ENCODE results near the gene POMGNT1.

Gene POMGNT1

DNA sequence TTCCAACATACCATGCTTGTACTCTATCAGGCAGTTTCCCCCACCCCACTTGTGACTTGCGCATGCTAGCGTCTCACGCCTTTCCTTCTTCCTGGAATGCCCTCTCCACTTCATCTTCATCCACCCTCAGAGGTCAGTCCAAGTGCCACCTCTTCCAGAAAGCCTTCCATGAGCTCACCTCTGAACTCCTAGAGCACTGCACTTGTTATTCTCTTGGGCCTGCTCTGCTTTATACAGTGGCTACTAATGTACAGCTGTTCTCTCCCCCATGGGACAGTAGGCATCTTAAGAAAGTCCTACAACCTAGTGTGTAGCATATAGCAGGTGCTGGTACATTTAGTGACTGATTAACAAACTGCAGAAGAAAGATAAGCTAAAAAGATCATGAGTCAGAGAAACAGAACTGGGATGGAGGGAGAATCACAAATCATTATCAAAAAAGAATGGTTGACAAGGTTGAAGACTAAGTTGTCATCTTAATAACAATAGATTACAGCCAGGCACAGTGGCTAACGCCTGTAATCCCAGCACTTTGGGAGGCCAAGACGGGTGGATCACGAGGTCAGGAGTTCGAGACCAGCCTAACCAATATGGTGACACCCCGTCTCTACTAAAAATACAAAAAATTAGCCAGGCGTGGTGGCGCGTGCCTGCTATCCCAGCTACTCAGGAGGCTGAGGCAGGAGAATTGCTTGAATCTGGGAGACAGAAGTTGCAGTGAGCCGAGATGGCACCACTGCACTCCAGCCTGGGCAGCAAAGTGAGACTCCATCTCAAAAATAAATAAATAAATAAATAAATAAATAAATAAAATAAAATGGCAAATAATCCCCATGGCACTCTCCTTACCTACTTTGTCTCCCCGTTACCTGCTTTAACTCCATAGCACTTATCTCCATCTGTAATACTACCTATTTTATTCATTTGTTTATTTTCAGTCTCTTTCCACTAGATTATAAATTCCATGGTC is 39.6 kb downstream of the POMGNT1 start:
- Mint-ChIP-seq H3K9me3 (no peaks in the 10 kb centered on the region), H3K4me1 (no peaks in the 10 kb centered on the region), H3K27me3 (no peaks in the 10 kb centered on the region), H3K4me3 (no peak overlapping the region), H3K27ac (no peak overlapping the region)
- ATAC-seq (no peak), DNase-seq (no peak)

DNA sequence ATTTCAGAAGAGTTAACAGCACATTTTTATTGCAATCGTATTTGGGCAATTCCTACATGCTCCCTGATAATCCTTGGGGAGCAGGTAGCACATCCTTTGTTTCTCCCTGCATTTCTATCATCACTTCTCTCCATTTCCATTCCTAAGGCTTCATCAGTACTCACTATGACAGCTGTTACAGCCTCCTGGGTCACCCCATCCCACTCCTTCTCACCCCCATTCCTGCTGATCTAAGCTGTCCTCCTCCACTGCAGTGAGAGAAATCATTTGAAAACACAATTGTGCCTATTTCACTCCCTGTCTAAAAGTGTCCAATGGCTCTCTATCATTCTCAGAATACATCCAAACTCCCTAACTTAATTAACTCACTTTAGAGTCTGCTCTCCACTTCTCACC is 40.3 kb downstream of the POMGNT1 start:
- no peak for DNase-seq
- Mint-ChIP-seq H3K4me3 (no peak overlapping the region), H3K9me3 (no peaks in the 10 kb centered on the region), H3K4me1 (no peaks in the 10 kb centered on the region), H3K27me3 (no peaks in the 10 kb centered on the region), H3K27ac (no peak overlapping the region)
- no peak for ATAC-seq

DNA sequence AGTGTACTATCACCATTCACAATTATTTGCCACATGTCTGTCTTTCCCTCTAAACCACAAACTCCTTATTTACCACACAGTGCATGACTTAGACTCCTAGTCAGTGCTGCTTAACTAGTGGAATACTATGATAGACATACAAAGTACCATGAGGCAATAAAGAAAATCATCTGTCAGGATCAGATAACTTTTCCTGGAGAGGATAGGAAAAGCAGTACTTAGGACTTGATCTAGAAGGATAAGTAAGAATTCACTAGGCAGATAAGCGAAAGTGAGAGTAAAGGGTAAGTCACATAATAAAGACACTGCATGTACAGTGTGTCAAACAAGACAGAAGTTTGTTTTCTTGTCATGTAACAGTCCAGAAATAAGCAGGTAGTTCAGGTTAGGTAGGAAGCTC is 44.5 kb downstream of the POMGNT1 start:
- Mint-ChIP-seq H3K27ac (no peak overlapping the region), H3K4me1 (no peaks in the 10 kb centered on the region), H3K4me3 (no peak overlapping the region), H3K9me3 (no peaks in the 10 kb centered on the region), H3K27me3 (no peaks in the 10 kb centered on the region)
- DNase-seq: no peak
- ATAC-seq: no peak

DNA sequence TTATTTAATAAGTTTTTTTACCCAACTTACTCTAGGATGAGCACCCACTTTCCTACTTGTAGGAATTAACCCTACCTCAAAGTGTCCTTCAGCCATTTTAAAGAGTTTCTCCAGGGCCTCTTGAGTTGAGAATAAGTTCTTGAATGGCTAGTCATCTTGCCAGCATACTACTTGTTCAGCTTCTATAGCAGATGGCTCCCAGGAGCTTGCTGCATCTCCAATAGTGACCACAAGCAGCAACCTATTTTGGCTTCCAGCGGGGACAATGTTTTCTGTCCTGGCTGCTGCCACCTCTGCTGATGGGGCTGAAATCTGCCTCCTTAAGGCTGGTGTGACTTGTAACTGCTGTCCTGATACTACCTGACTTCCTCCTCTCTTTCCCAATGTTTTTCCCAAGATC is 45.0 kb downstream of the POMGNT1 start:
- Mint-ChIP-seq H3K27me3 (no peaks in the 10 kb centered on the region), H3K4me1 (no peaks in the 10 kb centered on the region), H3K4me3 (no peak overlapping the region), H3K27ac (no peak overlapping the region), H3K9me3 (no peaks in the 10 kb centered on the region)
- no peak for DNase-seq
- no peak for ATAC-seq

DNA sequence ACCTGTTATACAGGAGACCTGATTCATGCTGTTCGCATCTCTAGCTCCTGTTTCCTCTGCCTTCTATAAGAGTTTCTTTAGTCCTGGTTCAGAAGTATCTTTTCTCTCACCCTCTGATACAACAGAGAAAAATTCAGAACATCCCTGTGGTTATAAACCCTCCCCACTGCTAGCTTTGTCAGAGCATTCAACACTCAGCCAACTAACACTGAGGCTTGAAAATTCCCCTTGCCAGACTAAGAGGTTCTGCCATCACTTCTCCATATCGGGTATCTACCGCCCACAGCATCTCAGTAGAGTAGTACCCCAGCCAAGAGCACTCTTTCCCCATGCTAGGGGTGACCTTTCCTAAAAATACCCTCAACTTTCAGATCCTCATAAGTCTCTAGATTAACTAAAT is 46.2 kb downstream of the POMGNT1 start:
- no peak overlapping the region for H3K27ac Mint-ChIP-seq
- no peaks in the 10 kb centered on the region for H3K4me1 Mint-ChIP-seq
- H3K9me3 Mint-ChIP-seq: no peaks in the 10 kb centered on the region
- no peak overlapping the region for H3K4me3 Mint-ChIP-seq
- ATAC-seq: no peak
- no peak for DNase-seq
- no peaks in the 10 kb centered on the region for H3K27me3 Mint-ChIP-seq

DNA sequence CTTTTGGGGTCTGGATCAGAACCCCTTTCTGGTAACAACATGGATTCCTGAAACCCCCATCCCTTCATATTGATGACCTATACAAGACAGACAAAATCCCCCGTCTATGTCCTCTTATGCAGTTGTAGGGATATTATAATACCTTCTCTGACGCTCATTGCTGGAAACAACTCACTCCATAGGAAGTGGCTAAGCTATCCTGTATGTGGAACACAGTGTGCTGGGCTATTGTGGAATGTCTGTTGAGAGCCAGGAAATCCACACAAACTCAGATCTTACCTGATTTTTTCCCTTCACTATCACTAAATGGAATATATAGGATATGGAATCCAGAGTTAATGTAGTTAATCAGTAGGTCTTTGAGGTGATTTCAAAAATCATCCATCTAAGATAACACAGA is 48.1 kb downstream of the POMGNT1 start:
- DNase-seq: no peak
- no peak for ATAC-seq
- Mint-ChIP-seq H3K27me3 (no peaks in the 10 kb centered on the region), H3K9me3 (no peaks in the 10 kb centered on the region), H3K4me1 (no peaks in the 10 kb centered on the region), H3K27ac (no peak overlapping the region), H3K4me3 (no peak overlapping the region)

DNA sequence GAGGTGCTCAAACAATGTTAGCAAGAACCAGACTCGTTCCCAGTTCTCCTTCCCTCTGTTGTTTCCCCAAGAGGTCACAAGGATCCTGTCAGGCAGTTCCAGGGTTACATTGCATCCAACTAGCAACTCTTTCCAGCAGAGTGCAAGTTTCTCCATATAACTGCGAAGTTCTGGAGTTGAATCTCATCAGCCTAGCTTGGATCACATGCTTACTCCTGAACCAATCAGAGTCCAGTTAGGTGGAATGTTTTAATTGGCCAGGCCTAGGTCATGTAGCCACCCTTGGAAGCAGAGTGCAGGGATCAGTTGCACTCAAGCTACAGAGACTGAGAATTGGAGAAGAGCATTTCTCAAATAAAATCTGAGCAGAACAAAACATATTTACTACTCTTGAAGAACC is 49.9 kb downstream of the POMGNT1 start:
- no peaks in the 10 kb centered on the region for H3K9me3 Mint-ChIP-seq
- H3K27me3 Mint-ChIP-seq: no peaks in the 10 kb centered on the region
- no peak for DNase-seq
- no peak for ATAC-seq
- H3K27ac Mint-ChIP-seq: no peak overlapping the region
- no peaks in the 10 kb centered on the region for H3K4me1 Mint-ChIP-seq
- no peak overlapping the region for H3K4me3 Mint-ChIP-seq

Measured in stimulated activated naive CD8-positive, alpha-beta T cell treated with anti-CD3 and anti-CD28 coated beads, Interleukin-15, amount 100 ng/mL, for 72 hours (primary cell).